Activated naive CD4-positive, alpha-beta T cell treated with anti-CD3 and anti-CD28 coated beads for 36 hours (primary cell): Measurements from ENCODE around the gene PROK2. TPM values are rescaled to one million over a fixed set of nuclear protein-coding genes. Genes with fewer than 3 reads are reported as not detected.

ENCODE experiments used
- CTCF ChIA-PET: fragments of 350-600 bp; sonication (Branson Sonifier 250); formaldehyde crosslinking; loops from one replicate; lab custom pipeline; 2021; ENCODE audit warnings: antibody characterized with exemption; lab: Charles Lee
- DNase-seq: peaks from one replicate; pipeline ENCODE4 v3.0.0-alpha.2; 2020
- H3K27ac Mint-ChIP-seq: one replicate; pipeline ENCODE4 v1.8.0; 2021; ENCODE audit warnings: mild to moderate bottlenecking, mixed read lengths
- H3K27me3 Mint-ChIP-seq: one replicate; pipeline ENCODE4 v1.8.0; 2021; ENCODE audit warnings: low read depth, mixed read lengths
- H3K36me3 Mint-ChIP-seq: one replicate; pipeline ENCODE4 v1.8.0; 2021; ENCODE audit warnings: low read depth, mixed read lengths
- H3K4me1 Mint-ChIP-seq: one replicate; pipeline ENCODE4 v1.8.0; 2021; ENCODE audit warnings: low read depth, mixed read lengths
- H3K4me3 Mint-ChIP-seq: one replicate; pipeline ENCODE4 v1.8.0; 2021; ENCODE audit warnings: mild to moderate bottlenecking, moderate library complexity, mixed read lengths
- H3K9me3 Mint-ChIP-seq: one replicate; pipeline ENCODE4 v1.8.0; 2021; ENCODE audit warnings: mixed read lengths
- intact Hi-C: fragments of 100-400 bp; cut with micrococcal nuclease; formaldehyde crosslinking; loops from one replicate; pipeline ENCODE4 v1.15.1; 2023
- total RNA-seq, 2 experiments: library from RNA; stranded (reverse); gene quantifications; one replicate each; pipeline ENCODE4 v1.2.3, GENCODE V29; 2021

The PROK2 gene
- total RNA-seq, 2 experiments from 2014 or later, result 0.15 TPM; not detected in 1

DNA sequence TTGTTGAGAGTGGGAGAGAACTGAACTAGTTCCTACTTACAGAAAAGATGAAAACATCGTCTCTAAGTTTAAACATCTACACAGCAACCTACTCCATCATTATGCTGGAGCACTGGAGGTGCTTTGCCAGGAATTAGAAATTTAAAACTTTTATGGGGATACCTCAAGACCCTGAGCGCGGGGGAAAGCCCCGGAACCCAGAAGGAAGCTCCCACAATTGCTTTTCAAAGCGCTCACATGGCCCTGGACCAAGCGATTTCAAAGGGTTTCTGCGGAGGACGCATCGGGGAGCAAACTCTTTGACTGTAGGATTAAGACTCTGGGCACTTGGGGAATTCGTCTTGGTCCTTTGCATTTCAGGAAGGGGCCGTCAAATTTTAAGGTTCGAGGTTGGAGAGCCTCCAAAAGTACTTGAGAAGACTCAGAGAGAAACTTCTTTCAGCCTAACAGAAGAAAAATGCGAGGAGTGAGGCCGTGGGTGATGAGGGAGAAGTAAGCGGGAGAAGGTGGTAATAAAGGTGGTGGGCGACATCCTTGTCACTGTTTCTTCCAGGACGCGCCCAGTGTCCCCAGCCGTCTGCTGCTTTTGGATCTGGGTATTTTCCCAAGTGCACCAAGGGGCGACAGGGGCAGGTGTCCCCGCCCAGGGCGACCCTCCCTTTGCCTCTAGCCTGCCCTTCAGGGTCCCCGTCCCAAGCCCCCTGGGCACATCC lies 591 bp downstream of the PROK2 start:
- intact Hi-C loops, result loop anchor here (2.0 kb wide), 1 partner anchor 30 kb away; no protein-coding TSS in a partner anchor
- no peaks in the 10 kb centered on the region for H3K36me3 Mint-ChIP-seq
- H3K9me3 Mint-ChIP-seq, result no peaks in the 10 kb centered on the region
- peaks cover 16% of the 10 kb centered on the region for H3K4me1 Mint-ChIP-seq
- CTCF ChIA-PET, result no interaction called here
- H3K27me3 Mint-ChIP-seq, result peaks cover 51% of the 10 kb centered on the region
- H3K27ac Mint-ChIP-seq, result peak overlapping the region; percentile 1
- DNase-seq, result peak; percentile 6
- peak overlapping the region; percentile 53 for H3K4me3 Mint-ChIP-seq

DNA sequence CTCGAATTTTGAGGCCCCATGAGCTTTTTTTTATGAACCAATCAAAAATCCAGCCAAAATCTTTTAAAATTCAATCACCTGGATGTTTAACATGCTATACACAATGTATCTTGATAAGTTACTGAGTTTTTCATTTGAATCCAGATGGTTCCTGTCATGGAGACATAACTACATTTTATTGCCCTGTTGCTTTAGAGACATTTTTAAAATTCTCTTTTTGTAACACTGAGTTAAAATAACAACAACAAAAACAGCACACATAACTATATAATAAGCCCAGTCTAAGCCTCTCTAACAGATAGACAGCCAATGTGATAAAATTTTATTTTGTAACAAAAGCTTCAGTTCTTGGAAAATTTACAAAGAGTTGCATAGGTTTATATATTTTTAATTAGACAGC lies 1.8 kb downstream of the PROK2 start:
- H3K27me3 Mint-ChIP-seq, result peaks cover 52% of the 10 kb centered on the region
- CTCF ChIA-PET, result interaction anchor here (0.7 kb wide), 1 partner anchor 51 kb away, joined by 3 read pairs; no protein-coding TSS in a partner anchor
- intact Hi-C loops, result no loop called here
- H3K4me3 Mint-ChIP-seq, result no peak overlapping the region
- no peak for DNase-seq
- H3K4me1 Mint-ChIP-seq, result peaks cover 16% of the 10 kb centered on the region
- no peaks in the 10 kb centered on the region for H3K9me3 Mint-ChIP-seq
- H3K36me3 Mint-ChIP-seq, result no peaks in the 10 kb centered on the region
- H3K27ac Mint-ChIP-seq, result no peak overlapping the region

DNA sequence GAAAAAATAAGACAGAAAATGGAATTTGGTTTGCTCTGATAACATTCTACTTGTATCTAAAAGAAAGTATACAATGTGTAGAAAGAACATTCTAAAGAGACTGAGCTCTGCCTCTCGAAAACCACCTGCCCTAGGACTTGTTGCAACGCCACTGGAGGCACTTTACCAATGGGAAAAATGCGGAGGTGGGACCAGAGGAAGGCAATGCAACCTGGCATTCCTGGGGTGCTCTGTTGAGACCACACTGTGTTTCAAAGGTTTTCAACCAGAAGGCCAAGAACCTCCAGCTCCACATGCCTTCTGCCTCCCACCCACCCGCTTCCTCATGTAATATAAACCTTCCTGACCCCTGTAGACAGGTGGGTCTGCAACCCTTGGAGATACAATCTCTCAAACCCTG lies 4.5 kb downstream of the PROK2 start:
- peaks cover 33% of the 10 kb centered on the region for H3K27me3 Mint-ChIP-seq
- intact Hi-C loops, result no loop called here
- no peak overlapping the region for H3K27ac Mint-ChIP-seq
- CTCF ChIA-PET, result interaction anchor here (2.2 kb wide), 1 partner anchor 50 kb away, joined by 6 read pairs; no protein-coding TSS in a partner anchor
- H3K36me3 Mint-ChIP-seq, result no peaks in the 10 kb centered on the region
- no peak overlapping the region for H3K4me3 Mint-ChIP-seq
- DNase-seq, result no peak
- H3K4me1 Mint-ChIP-seq, result peaks cover 8% of the 10 kb centered on the region
- H3K9me3 Mint-ChIP-seq, result no peaks in the 10 kb centered on the region

DNA sequence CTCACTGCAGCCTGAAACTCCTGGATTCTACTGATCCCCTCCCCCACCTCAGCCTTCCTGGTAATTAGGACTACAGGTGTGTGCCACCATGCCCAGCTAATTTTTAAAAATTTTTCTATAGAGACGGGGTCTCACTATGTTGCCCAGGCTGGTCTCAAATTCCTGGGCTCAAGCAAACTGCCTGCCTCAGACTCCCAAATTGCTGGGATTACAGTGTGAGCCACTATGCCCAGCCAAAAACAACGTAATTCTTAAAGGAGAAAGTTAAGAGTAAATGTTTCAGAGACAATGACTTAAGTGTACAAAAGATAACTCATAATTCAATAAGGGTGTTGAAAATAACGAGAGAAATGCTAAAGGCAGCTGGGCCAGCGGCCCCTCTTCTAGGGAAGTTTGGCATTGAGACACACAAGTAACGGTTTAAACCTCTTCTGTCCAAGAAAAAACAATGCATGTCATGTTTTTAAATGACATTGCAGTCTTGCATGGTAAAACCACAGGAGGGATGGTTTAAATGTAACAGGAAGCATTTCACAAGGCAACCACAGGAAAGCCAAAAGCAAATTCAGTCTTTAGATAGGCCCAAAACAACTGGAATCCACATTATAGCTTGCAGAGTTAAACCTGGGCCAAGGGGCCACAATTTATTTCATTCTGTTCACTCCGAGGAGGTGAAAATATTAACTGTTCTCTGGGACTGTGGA lies 5.1 kb downstream of the PROK2 start:
- CTCF ChIA-PET, result interaction anchor here (2.2 kb wide), 1 partner anchor 49 kb away, joined by 6 read pairs; no protein-coding TSS in a partner anchor
- intact Hi-C loops, result no loop called here
- Mint-ChIP-seq H3K27ac (no peak overlapping the region), H3K4me3 (no peak overlapping the region), H3K4me1 (peaks cover 7% of the 10 kb centered on the region), H3K27me3 (peaks cover 31% of the 10 kb centered on the region), H3K9me3 (no peaks in the 10 kb centered on the region), H3K36me3 (no peaks in the 10 kb centered on the region)
- DNase-seq, result no peak

DNA sequence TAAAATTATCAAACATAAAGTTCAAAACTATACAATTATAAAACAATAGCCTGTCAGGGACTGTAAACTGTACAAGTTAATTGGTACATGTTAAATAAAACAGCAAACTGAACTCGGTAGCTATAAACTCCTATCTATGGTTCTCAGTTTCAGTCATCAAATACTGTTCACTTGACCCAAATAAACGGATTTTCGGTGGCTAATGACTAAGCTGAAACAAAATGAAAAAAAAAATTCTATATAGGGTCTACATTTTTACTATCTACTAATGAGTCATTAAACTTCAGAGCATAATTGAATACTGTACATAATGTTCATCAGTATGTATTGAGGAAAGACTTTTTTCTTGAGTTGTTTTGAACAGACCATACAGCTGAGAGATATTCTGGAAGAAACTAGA lies 6.6 kb downstream of the PROK2 start:
- no peak overlapping the region for H3K4me3 Mint-ChIP-seq
- no peaks in the 10 kb centered on the region for H3K4me1 Mint-ChIP-seq
- CTCF ChIA-PET, result no interaction called here
- intact Hi-C loops, result no loop called here
- H3K9me3 Mint-ChIP-seq, result no peaks in the 10 kb centered on the region
- DNase-seq, result no peak
- no peak overlapping the region for H3K27ac Mint-ChIP-seq
- H3K36me3 Mint-ChIP-seq, result no peaks in the 10 kb centered on the region
- H3K27me3 Mint-ChIP-seq, result peaks cover 21% of the 10 kb centered on the region

DNA sequence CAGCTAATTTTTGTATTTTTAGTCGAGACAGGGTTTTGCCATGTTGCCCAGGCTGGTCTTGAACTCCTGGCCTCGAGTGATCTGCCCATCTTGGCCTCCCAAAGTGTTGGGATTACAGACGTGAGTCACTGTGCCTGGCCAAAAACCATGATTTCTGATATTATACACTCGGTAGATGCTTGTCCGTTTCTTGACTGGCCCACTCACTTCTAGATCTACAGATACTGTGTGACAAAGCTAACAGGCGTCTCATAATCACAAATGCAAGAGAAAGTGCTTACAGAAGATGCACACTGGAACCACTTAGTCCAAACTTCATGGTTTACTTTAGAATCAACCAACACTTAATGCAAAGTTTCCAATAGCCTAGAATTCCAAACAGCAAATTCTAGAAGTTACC lies 8.4 kb downstream of the PROK2 start:
- H3K36me3 Mint-ChIP-seq, result no peaks in the 10 kb centered on the region
- no peaks in the 10 kb centered on the region for H3K4me1 Mint-ChIP-seq
- no peak for DNase-seq
- peaks cover 12% of the 10 kb centered on the region for H3K27me3 Mint-ChIP-seq
- CTCF ChIA-PET, result interaction anchor here (0.7 kb wide), 1 partner anchor 986 kb away, joined by 3 read pairs; no protein-coding TSS in a partner anchor
- no peak overlapping the region for H3K4me3 Mint-ChIP-seq
- intact Hi-C loops, result no loop called here
- no peaks in the 10 kb centered on the region for H3K9me3 Mint-ChIP-seq
- no peak overlapping the region for H3K27ac Mint-ChIP-seq

DNA sequence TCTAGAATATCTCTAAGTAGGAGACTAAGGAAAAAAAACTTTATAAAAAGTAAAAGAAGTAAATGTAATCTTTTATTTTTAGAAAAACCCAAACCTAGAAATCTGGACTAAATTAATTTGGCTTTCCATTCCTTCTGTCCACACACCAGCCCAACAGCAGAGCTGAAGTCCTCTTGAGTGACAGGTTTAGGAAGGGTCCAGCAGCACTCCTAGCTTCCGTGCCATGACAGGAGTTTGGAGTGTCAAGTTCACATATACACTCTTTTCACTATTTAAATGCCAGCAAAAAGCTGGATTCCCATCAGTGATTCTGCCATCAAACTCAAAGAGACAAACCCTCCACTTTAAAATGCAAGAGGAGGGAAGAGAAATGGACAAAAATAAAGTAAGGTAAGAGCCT lies 13.1 kb downstream of the PROK2 start:
- Mint-ChIP-seq H3K27me3 (peaks cover 5% of the 10 kb centered on the region), H3K36me3 (no peaks in the 10 kb centered on the region), H3K9me3 (no peaks in the 10 kb centered on the region), H3K4me1 (no peaks in the 10 kb centered on the region), H3K4me3 (no peak overlapping the region), H3K27ac (no peak overlapping the region)
- intact Hi-C loops, result no loop called here
- CTCF ChIA-PET, result interaction anchor here (0.7 kb wide), 1 partner anchor 44 kb away, joined by 3 read pairs; no protein-coding TSS in a partner anchor
- no peak for DNase-seq

DNA sequence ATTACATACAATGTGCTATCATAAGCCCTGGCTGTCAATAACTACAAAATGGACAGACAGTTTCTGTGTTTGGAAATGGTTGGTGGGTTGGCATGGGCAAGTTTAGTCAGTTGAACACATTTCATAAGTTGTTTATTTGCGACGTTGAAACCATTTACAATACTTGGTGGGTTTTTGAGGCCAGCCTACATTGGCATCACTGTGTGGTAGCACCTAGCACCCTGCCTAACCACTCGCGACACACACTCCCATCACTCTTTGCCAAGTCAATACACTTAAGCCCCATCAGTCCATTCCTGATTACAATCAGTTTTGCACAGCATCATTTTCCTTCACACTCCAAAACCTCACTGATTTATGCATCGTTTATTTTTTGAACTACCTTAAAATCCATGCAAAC lies 13.8 kb downstream of the PROK2 start:
- Mint-ChIP-seq H3K27ac (no peak overlapping the region), H3K36me3 (no peaks in the 10 kb centered on the region), H3K27me3 (peaks cover 5% of the 10 kb centered on the region), H3K4me1 (no peaks in the 10 kb centered on the region), H3K4me3 (no peak overlapping the region), H3K9me3 (no peaks in the 10 kb centered on the region)
- intact Hi-C loops, result no loop called here
- DNase-seq, result no peak
- CTCF ChIA-PET, result no interaction called here

DNA sequence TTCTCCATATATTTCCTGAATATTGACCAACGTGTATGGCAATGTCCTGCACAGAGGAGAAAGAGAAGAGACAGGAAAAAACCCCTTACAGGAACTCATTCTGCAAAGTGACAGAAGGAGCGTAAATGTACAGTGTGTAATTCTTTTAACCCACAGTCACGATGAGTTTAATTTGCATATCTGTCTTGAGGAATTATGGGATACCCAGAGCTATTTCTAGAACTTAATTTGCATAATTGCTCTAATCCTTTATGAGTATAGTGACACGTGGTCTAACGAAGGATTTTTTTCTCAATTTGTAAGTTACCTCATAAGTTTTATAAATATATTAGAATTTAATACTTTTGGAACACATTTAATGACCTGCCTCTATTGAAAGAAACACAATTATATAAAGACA lies 21.5 kb downstream of the PROK2 start:
- Mint-ChIP-seq H3K4me1 (no peaks in the 10 kb centered on the region), H3K36me3 (no peaks in the 10 kb centered on the region), H3K27me3 (peaks cover 7% of the 10 kb centered on the region), H3K27ac (no peak overlapping the region), H3K9me3 (no peaks in the 10 kb centered on the region), H3K4me3 (no peak overlapping the region)
- CTCF ChIA-PET, result interaction anchor here (0.8 to 1.0 kb wide), 3 partner anchors 33 to 111 kb away, joined by 3 to 5 read pairs (median 3); no protein-coding TSS in a partner anchor
- intact Hi-C loops, result no loop called here
- no peak for DNase-seq

DNA sequence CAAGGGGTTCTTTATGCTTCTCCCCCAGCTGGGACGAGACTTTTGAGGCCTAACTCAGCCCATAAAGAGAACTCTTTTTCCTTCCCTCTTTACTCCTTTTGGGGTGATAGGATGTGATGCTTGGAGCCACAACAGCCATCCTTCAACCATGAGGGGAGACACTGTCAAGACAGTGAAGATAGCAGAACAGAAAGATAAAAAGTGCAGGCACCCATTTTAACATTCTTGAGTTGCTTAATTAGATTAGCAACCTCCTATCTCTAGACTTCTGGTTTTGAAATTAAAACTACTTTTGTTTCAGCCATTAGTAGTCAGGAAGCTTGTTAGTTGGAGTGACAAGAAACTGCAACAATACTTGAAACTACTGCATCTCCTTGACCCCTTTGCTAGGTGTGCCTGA lies 24.8 kb downstream of the PROK2 start:
- Mint-ChIP-seq H3K4me3 (no peak overlapping the region), H3K36me3 (no peaks in the 10 kb centered on the region), H3K4me1 (peaks cover 4% of the 10 kb centered on the region), H3K27ac (no peak overlapping the region), H3K9me3 (no peaks in the 10 kb centered on the region), H3K27me3 (peaks cover 18% of the 10 kb centered on the region)
- no peak for DNase-seq
- CTCF ChIA-PET, result no interaction called here
- intact Hi-C loops, result no loop called here

DNA sequence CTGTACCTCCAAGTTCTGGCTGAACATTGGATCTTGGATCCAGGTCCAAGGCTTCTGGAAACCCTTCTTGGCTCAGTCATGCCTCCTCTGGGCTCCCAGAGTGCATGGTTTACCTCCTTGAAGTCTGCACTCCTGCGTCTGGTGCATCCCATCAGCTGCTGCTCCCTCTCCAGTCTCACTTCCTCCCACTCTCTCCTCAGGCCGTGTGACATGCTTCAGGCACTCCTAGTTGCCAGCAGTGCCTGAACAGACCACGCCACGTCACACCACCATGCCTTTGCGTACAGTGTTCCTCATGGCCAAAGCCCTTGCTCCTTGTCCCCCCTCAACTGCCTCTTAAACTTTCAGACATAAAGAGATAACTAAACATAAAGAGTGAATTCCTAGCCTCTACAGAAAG lies 25.5 kb downstream of the PROK2 start:
- DNase-seq, result no peak
- H3K4me1 Mint-ChIP-seq, result peaks cover 5% of the 10 kb centered on the region
- no peak overlapping the region for H3K27ac Mint-ChIP-seq
- no peaks in the 10 kb centered on the region for H3K9me3 Mint-ChIP-seq
- CTCF ChIA-PET, result no interaction called here
- no peak overlapping the region for H3K4me3 Mint-ChIP-seq
- peaks cover 23% of the 10 kb centered on the region for H3K27me3 Mint-ChIP-seq
- no peaks in the 10 kb centered on the region for H3K36me3 Mint-ChIP-seq
- intact Hi-C loops, result no loop called here

DNA sequence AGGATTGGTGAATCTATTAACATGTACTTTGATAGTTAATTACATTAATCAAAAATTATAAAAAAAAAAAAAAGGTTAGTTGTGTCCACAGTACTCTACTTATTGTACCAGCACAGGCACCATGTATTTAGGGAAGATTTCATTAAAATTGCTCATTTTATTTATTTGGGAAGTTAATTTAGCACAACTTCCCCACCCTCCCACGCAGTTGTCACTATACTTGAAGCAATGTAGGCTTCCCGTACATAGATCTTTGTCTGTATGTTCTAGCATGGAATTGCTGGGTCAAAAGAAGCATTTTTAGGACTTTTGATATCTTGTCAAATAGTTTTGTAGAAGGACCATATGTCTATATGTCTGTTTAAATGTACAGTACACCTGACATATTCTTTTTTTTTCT lies 26.9 kb downstream of the PROK2 start:
- intact Hi-C loops, result no loop called here
- Mint-ChIP-seq H3K4me3 (no peak overlapping the region), H3K36me3 (no peaks in the 10 kb centered on the region), H3K27me3 (peaks cover 24% of the 10 kb centered on the region), H3K27ac (no peak overlapping the region), H3K4me1 (peaks cover 5% of the 10 kb centered on the region), H3K9me3 (no peaks in the 10 kb centered on the region)
- no peak for DNase-seq
- CTCF ChIA-PET, result interaction anchor here (1.5 kb wide), 1 partner anchor 47 kb away, joined by 4 read pairs; no protein-coding TSS in a partner anchor
